ENCODE results near the gene ORM1.
"Not testable (repeated sequence)": the region's sequence is repeated elsewhere in the genome, so short reads cannot be mapped to it uniquely, and the experiment has no call there.

- not testable (repeated sequence) for TF ChIP-seq CTCF, POLR2A (IDR thresholded peaks at IDR 0.05)
Observed at GRCh38 chr9:114328357-114328820, 5.5 kb downstream of the ORM1 start.
